GM12872 (cell line): ENCODE results near the gene KRTAP10-3.

Experiments used
- CTCF ChIP-seq: IDR thresholded peaks from 3 replicates; pipeline ENCODE4 v1.5.1; 2011; ENCODE audit warnings: low read depth, mild to moderate bottlenecking, low read length, moderate library complexity; ENCODE audit not compliant: insufficient read depth

KRTAP10-3 gene

GRCh38 chr21:44533121-44533890 lies 25.3 kb downstream of the KRTAP10-3 start:
- TF ChIP-seq CTCF, result no peak

GRCh38 chr21:44532712-44533111 lies 25.9 kb downstream of the KRTAP10-3 start:
- no peak for TF ChIP-seq CTCF

GRCh38 chr21:44531606-44532564 lies 26.7 kb downstream of the KRTAP10-3 start:
- no peak for TF ChIP-seq CTCF

- no peak for TF ChIP-seq CTCF
Measured at GRCh38 chr21:44530903-44531605, 27.5 kb downstream of the KRTAP10-3 start.

- TF ChIP-seq CTCF, result no peak
Measured at GRCh38 chr21:44530221-44530902, 28.2 kb downstream of the KRTAP10-3 start.

GRCh38 chr21:44529503-44530125 lies 29.0 kb downstream of the KRTAP10-3 start:
- no peak for TF ChIP-seq CTCF
